AG09319 (cell line): ENCODE data around the gene ZBTB20.

Experiments
- DNase-seq: peaks from one replicate; pipeline ENCODE4 v3.0.0-alpha.2; 2010; ENCODE audit warnings: low read depth; ENCODE audit errors: extremely low read depth
- TF ChIP-seq, protein P1 (sequence below): IDR thresholded peaks from 2 replicates; pipeline ENCODE4 v1.5.1; 2011; ENCODE audit warnings: low read depth, mild to moderate bottlenecking, inconsistent platforms, low read length, moderate library complexity

ZBTB20 gene

DNA sequence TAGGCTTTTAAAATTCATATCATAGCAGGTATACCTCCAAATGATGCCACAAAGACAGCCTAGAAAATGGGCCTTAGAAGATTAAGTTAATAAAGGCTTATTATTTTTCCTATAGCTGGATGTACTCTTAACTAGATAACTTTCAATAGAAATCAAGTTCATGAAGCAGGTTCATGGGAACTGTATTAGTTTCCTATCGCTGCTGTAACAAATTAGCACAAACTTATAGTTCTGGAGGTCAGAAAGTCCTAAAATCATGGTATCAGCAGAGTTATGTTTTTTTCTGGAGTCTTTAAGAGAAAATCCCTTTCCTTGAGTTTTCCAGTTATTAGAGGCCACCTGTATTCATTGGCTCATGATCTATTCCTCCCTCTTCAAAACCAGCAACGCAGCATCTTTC lies 583.4 kb downstream of the ZBTB20 start:
- TF ChIP-seq, protein P1, sequence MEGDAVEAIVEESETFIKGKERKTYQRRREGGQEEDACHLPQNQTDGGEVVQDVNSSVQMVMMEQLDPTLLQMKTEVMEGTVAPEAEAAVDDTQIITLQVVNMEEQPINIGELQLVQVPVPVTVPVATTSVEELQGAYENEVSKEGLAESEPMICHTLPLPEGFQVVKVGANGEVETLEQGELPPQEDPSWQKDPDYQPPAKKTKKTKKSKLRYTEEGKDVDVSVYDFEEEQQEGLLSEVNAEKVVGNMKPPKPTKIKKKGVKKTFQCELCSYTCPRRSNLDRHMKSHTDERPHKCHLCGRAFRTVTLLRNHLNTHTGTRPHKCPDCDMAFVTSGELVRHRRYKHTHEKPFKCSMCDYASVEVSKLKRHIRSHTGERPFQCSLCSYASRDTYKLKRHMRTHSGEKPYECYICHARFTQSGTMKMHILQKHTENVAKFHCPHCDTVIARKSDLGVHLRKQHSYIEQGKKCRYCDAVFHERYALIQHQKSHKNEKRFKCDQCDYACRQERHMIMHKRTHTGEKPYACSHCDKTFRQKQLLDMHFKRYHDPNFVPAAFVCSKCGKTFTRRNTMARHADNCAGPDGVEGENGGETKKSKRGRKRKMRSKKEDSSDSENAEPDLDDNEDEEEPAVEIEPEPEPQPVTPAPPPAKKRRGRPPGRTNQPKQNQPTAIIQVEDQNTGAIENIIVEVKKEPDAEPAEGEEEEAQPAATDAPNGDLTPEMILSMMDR: no peak
- no peak for DNase-seq

DNA sequence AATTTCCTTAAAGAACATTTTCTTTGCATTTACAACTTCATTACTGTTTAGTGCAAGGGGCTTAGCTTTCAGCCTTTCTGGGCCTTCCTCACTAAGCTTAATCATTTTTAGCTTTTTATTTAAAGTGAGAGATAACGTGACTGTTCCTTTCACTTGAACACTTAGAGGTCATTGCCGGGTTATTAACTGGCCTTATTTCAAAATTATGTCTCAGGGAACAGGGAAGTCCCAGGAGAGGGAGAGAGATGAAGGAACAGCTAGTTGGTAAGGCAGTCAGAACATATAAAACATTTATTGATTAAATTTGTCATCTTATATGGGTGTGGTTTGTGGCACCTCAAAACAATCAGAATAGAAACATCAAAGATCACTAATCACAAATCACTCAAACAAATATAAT lies 584.5 kb downstream of the ZBTB20 start:
- TF ChIP-seq, protein P1: no peak
- no peak for DNase-seq

DNA sequence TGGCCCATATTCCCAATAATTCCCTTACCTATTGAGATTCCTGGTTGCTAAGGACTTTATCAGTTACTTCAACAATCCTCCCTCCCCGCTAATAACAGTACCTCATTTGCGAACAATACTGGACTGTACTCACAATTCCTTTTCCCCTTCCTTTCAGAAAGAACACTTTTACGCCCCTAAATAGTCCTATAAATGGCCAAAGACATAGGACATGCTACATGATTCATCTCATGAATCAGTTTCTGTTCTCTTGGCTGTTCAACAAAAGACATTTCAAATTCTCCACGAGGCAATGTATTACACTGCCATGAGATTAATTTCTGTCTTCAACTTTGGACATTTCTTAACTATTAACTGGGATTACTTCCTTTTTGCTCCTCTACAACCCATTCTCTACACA lies 588.8 kb downstream of the ZBTB20 start:
- TF ChIP-seq, protein P1: no peak
- no peak for DNase-seq

DNA sequence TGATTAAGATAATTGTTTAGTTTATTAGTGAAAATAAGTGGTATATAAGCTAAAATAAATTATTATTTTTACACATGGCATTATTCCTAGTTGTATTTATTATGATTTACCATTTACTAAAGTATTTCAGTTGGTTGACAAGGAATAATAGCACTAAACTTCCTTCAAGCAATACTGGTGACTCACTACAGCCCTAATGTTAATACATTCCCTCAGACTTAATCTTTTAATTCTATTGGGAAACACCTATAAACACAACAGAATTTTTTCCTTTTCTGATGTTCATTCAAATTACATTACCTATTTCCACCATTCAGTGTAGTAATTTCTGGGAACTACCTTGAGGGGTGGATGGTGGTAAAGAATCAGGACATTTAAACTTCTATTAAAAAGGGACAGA lies 589.3 kb downstream of the ZBTB20 start:
- no peak for DNase-seq

DNA sequence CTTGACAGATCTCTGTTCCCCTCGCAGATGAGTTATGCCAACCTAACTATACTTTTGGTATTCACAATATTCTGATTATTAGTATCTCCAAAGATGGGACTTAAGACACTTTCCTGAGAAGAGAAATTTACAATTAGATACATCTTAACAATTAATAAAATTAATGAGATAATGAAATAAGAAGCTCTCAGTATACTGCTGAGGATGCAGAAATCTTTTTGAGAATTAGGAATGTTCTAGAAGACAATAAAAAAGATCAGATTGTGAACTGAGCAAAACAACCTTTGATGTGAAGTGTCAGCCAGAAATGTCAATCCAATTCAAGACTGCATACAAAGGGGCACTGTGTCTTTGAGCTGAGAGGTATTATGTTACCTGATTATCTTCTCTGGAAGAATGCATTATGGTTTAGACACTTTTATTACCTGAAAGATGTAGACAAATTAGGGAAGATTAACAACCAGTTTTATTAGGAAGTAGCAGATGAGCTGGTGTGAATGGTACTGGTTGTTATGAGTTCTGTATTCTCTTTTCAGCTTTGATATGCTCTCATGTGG lies 590.4 kb downstream of the ZBTB20 start:
- TF ChIP-seq, protein P1: no peak
- no peak for DNase-seq

More for the DNA sequence above, 589.3 kb downstream of the ZBTB20 start:
- TF ChIP-seq, protein P1: no peak

DNA sequence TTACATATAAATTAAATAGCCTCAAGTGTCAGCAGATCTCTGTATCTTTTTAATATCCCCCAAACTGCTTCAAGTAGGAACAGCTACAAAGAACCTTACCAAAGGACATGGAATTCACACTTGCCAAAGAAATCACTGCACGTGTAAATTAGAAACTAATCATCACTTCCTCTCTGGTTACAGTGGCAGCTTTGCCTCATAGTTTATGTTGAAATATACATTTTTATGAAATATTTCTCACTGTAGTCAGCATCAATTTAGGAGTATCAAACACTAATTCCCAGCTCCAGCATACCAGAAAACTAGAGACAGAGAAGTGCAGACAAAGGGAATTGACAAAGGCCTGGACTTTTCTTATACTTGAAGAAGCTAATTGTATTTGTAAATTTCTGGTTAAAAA lies 592.4 kb downstream of the ZBTB20 start:
- DNase-seq: no peak
- TF ChIP-seq, protein P1: no peak

DNA sequence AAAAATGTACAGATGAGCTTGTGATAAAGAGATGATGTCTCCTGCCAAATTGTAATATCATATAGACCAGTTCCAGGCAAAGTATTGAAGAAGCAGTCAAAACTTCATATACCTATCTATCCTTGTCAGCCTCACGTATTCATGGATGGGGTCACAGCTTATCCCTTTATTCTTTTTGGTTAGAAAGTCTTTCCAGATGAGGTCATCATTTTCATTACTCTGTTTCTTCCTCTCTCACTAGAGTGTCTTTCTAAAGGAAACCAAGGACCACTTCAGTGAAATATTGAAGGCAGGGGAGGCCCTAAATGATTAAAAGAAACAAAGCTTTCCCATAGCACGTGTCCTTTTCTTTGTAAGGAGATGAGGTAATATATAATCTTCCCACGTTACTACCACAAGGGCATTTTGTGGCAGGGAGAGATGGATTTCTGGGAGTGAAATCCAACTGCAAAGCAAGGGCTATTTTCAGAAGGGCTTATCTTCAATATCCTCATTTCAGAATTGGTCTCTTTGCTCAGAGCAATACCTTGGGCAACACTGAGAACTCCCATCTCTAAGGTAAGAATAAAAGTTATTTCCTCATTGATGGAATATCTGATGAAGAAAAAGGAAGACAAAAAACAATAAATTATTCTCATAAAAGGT lies 593.0 kb downstream of the ZBTB20 start:
- TF ChIP-seq, protein P1: no peak

More for the DNA sequence above, 593.0 kb downstream of the ZBTB20 start:
- DNase-seq: no peak
